Eye (tissue), 1 donor: ENCODE measurements around the gene RNF103.
"Not testable (repeated sequence)": the region's sequence is repeated elsewhere in the genome, so short reads cannot be mapped to it uniquely, and the experiment has no call there.

Experiments used
- DNase-seq: peaks from one replicate; pipeline ENCODE4 v3.0.0-alpha.2; 2015

Gene RNF103

GRCh38 chr2:86623494-86624266 lies at the start of gene RNF103:
RNF103 (minus strand) TSS chr2:86623865; CDS start chr2:86622886, 979 bp downstream.
- DNase-seq, result peak; percentile 97

- DNase-seq, result no peak
These were observed 49.3 kb upstream of the RNF103 start for GRCh38 chr2:86673011-86673410.

GRCh38 chr2:86672027-86672545 lies 48.4 kb upstream of the RNF103 start:
- no peak for DNase-seq

GRCh38 chr2:86671337-86671981 lies 47.8 kb upstream of the RNF103 start:
- DNase-seq, result no peak

- DNase-seq, result not testable (repeated sequence)
These were observed 45.7 kb upstream of the RNF103 start for GRCh38 chr2:86669323-86669722.

GRCh38 chr2:86661333-86661732 lies 37.7 kb upstream of the RNF103 start:
- peak; percentile 12 for DNase-seq

GRCh38 chr2:86650188-86650587 lies 26.5 kb upstream of the RNF103 start:
- DNase-seq, result no peak

GRCh38 chr2:86649119-86649947 lies 25.7 kb upstream of the RNF103 start:
- DNase-seq, result no peak

GRCh38 chr2:86648681-86649080 lies 25.0 kb upstream of the RNF103 start:
- DNase-seq, result no peak

GRCh38 chr2:86646865-86647264 lies 23.2 kb upstream of the RNF103 start:
- DNase-seq, result no peak

GRCh38 chr2:86646329-86646728 lies 22.7 kb upstream of the RNF103 start:
- DNase-seq, result no peak

GRCh38 chr2:86645752-86646151 lies 22.1 kb upstream of the RNF103 start:
- no peak for DNase-seq

- no peak for DNase-seq
These were observed 15.0 kb upstream of the RNF103 start for GRCh38 chr2:86638712-86639111.

GRCh38 chr2:86636842-86637241 lies 13.2 kb upstream of the RNF103 start:
- no peak for DNase-seq

- no peak for DNase-seq
These were observed 10.7 kb upstream of the RNF103 start for GRCh38 chr2:86634352-86634751.

- no peak for DNase-seq
These were observed 9.5 kb upstream of the RNF103 start for GRCh38 chr2:86633155-86633651.

GRCh38 chr2:86632672-86633071 lies 9.0 kb upstream of the RNF103 start:
- DNase-seq, result no peak

GRCh38 chr2:86631846-86632485 lies 8.3 kb upstream of the RNF103 start:
- peak; percentile 35 for DNase-seq

- DNase-seq, result no peak
These were observed 4.4 kb upstream of the RNF103 start for GRCh38 chr2:86628091-86628522.

GRCh38 chr2:86627550-86627949 lies 3.9 kb upstream of the RNF103 start:
- DNase-seq, result no peak

- DNase-seq, result no peak
These were observed 1.4 kb upstream of the RNF103 start for GRCh38 chr2:86625096-86625495.

- DNase-seq, result no peak
These were observed 542 bp upstream of the RNF103 start for GRCh38 chr2:86624267-86624547.

- no peak for DNase-seq
These were observed 597 bp downstream of the RNF103 start for GRCh38 chr2:86623043-86623493.
